DOHH2 (cell line): ENCODE results near the gene SNCAIP.

Experiments
- EZH2phosphoT487 ChIP-seq: fragments of 200-600 bp; sonication (generic); IDR thresholded peaks from 2 replicates; pipeline ENCODE4 v1.6.1; 2017; ENCODE audit warnings: borderline replicate concordance, mild to moderate bottlenecking, antibody characterized with exemption, low read length, moderate library complexity, mixed read lengths
- TF ChIP-seq, protein P1 (sequence below): fragments of 200-600 bp; sonication (generic); IDR thresholded peaks from one replicate; pipeline ENCODE4 v1.5.1; 2014; ENCODE audit warnings: antibody characterized with exemption, mild to moderate bottlenecking, low read depth, low read length; ENCODE audit not compliant: poor library complexity, severe bottlenecking

DNA sequence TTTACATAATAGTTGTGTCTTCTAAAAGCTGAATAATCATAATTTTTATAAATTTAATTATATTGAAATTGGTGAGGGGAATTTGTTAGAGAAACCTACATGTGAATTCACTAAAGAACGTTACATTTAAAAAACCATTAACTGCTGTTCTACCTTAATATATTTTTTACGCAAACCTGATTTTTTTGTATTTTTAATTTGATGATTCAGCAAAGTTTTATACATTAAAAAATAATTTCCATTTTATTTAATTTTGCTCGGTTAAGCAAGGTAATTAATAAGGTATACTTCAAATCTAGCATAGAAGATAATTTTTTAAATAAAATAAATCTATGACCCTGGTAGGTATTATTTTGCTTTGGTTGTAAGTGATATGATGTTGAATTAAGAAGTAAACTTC is 114.3 kb downstream of the SNCAIP start:
- TF ChIP-seq, protein P1, sequence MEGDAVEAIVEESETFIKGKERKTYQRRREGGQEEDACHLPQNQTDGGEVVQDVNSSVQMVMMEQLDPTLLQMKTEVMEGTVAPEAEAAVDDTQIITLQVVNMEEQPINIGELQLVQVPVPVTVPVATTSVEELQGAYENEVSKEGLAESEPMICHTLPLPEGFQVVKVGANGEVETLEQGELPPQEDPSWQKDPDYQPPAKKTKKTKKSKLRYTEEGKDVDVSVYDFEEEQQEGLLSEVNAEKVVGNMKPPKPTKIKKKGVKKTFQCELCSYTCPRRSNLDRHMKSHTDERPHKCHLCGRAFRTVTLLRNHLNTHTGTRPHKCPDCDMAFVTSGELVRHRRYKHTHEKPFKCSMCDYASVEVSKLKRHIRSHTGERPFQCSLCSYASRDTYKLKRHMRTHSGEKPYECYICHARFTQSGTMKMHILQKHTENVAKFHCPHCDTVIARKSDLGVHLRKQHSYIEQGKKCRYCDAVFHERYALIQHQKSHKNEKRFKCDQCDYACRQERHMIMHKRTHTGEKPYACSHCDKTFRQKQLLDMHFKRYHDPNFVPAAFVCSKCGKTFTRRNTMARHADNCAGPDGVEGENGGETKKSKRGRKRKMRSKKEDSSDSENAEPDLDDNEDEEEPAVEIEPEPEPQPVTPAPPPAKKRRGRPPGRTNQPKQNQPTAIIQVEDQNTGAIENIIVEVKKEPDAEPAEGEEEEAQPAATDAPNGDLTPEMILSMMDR: no peak
- TF ChIP-seq EZH2phosphoT487: no peak
